HepG2 (cell line): ENCODE results near the gene CGGBP1.

Source experiments
- BRCA1 ChIP-seq: sonication (generic); formaldehyde crosslinking; IDR thresholded peaks from 2 replicates; pipeline ENCODE4 v1.4.0; 2020; ENCODE audit warnings: missing genetic modification reagents
- FOXA1 ChIP-seq, 2 experiments: fragments of 450-650 bp in 1 of 2; sonication (generic) in 1 of 2; formaldehyde crosslinking in 1 of 2; IDR thresholded peaks; 2 replicates each; pipeline versions ENCODE4 v1.4.0 to v1.6.1; 2016 to 2020; ENCODE audit warnings: missing genetic modification reagents in 1 of 2
- JUN ChIP-seq: sonication (generic); formaldehyde crosslinking; IDR thresholded peaks from 2 replicates; pipeline ENCODE4 v1.4.0; 2020; ENCODE audit warnings: mild to moderate bottlenecking, missing genetic modification reagents
- MED13 ChIP-seq: sonication (generic); formaldehyde crosslinking; IDR thresholded peaks from 2 replicates; pipeline ENCODE4 v1.5.0; 2020; ENCODE audit warnings: missing genetic modification reagents
- POLR2A ChIP-seq, 2 experiments: IDR thresholded peaks; 2 replicates each; pipeline ENCODE4 v1.6.1; 2011; ENCODE audit warnings: low read depth in 2 of 2, low read length in 2 of 2, mild to moderate bottlenecking in 1 of 2, moderate library complexity in 1 of 2; ENCODE audit not compliant: insufficient read depth in 1 of 2
- SIN3A ChIP-seq: IDR thresholded peaks from 2 replicates; pipeline ENCODE4 v1.6.1; 2011; ENCODE audit warnings: low read depth, mild to moderate bottlenecking, control low read depth, low read length, borderline replicate concordance
- ZFP1 ChIP-seq: IDR thresholded peaks from 2 replicates; pipeline ENCODE4 v1.6.1; 2016
- ZNF740 ChIP-seq: sonication (generic); formaldehyde crosslinking; IDR thresholded peaks from 2 replicates; pipeline ENCODE4 v1.4.0; 2020; ENCODE audit warnings: missing genetic modification reagents
- TF ChIP-seq, protein P1 (sequence below): sonication (generic); formaldehyde crosslinking; IDR thresholded peaks from 2 replicates; pipeline ENCODE4 v1.5.0; 2020; ENCODE audit warnings: mild to moderate bottlenecking, missing genetic modification reagents, moderate library complexity

DNA sequence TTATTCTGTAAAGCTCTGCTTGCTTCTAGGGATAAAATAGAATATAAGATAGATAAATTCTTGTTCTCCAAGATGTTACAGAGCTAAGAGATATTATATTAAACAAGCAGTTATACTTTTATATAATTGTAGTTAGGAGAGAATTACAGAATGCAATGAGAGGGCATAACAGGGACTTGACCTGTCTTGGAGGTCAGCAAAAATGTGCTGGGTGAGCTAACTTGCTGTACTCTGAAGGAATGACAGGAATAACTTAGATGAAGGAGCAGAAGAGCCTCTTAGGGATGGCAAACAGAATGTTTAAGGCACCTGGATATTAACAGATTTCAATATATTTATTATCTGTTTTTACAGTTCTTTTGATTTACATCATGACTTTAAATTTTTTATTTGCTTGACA is 33.5 kb upstream of the CGGBP1 start:
- TF ChIP-seq BRCA1 (CRISPR knock-in tag) (no peak), MED13 (CRISPR knock-in tag) (no peak), POLR2A (IDR thresholded peaks at IDR 0.05; ENCODE audit: insufficient read depth in 1 of 2, low read depth in 2 of 2, low read length in 2 of 2) (no peak), SIN3A (no peak), ZFP1 (CRISPR knock-in tag) (no peak), FOXA1 (IDR thresholded peaks at IDR 0.05) (no peak), FOXA1 (CRISPR knock-in tag; IDR thresholded peaks at IDR 0.05) (no peak), ZNF740 (CRISPR knock-in tag) (no peak), JUN (CRISPR knock-in tag) (no peak)
- TF ChIP-seq, protein P1, sequence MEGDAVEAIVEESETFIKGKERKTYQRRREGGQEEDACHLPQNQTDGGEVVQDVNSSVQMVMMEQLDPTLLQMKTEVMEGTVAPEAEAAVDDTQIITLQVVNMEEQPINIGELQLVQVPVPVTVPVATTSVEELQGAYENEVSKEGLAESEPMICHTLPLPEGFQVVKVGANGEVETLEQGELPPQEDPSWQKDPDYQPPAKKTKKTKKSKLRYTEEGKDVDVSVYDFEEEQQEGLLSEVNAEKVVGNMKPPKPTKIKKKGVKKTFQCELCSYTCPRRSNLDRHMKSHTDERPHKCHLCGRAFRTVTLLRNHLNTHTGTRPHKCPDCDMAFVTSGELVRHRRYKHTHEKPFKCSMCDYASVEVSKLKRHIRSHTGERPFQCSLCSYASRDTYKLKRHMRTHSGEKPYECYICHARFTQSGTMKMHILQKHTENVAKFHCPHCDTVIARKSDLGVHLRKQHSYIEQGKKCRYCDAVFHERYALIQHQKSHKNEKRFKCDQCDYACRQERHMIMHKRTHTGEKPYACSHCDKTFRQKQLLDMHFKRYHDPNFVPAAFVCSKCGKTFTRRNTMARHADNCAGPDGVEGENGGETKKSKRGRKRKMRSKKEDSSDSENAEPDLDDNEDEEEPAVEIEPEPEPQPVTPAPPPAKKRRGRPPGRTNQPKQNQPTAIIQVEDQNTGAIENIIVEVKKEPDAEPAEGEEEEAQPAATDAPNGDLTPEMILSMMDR (CRISPR knock-in tag): no peak
